HG03342 (cell line): ENCODE measurements around the gene PPP1R10.

Experiments used
- ATAC-seq: cut with Tn5 transposase; IDR thresholded peaks from one replicate; pipeline ENCODE4 v1.9.1; 2021; ENCODE audit warnings: mild to moderate bottlenecking, moderate library complexity; ENCODE audit not compliant: unreplicated experiment

Gene PPP1R10

GRCh38 chr6:30557683-30557981, 59.4 kb downstream of the PPP1R10 start:
- peak; percentile 6 for ATAC-seq

GRCh38 chr6:30556906-30557682, 59.9 kb downstream of the PPP1R10 start, which contains the start of gene PRR3:
PRR3 (plus strand) TSS chr6:30557295; CDS start chr6:30557345, 50 bp downstream.
- peak; percentile 55 for ATAC-seq

GRCh38 chr6:30556066-30556905, 60.8 kb downstream of the PPP1R10 start, which contains the start of gene GNL1:
GNL1 (minus strand) TSS chr6:30556489; CDS start chr6:30556203, 286 bp downstream.
- ATAC-seq: peak; percentile 76

GRCh38 chr6:30555816-30556065, 61.3 kb downstream of the PPP1R10 start:
- peak; percentile 12 for ATAC-seq

- ATAC-seq: no peak
Observed at GRCh38 chr6:30554962-30555815, 61.9 kb downstream of the PPP1R10 start.

- ATAC-seq: no peak
Observed at GRCh38 chr6:30554404-30554803, 62.6 kb downstream of the PPP1R10 start.
